ENCODE data around the gene DIRAS1.

DIRAS1 gene

GRCh38 chr19:2744113-2744512, 22.9 kb upstream of the DIRAS1 start:
- no peak for DNase-seq (ENCODE audit: low read depth in 1 of 2, low spot score in 1 of 2)

GRCh38 chr19:2743099-2743498, 21.9 kb upstream of the DIRAS1 start:
- TF ChIP-seq POLR2AphosphoS5 (IDR thresholded peaks at IDR 0.05; ENCODE audit: low read depth), result no peak
- TF ChIP-seq SPI1 (IDR thresholded peaks at IDR 0.05; ENCODE audit: borderline replicate concordance, low read depth), result no peak
- TF ChIP-seq GABPA (IDR thresholded peaks at IDR 0.05; ENCODE audit: low read depth), result no peak
- DNase-seq (ENCODE audit: low read depth in 1 of 2, low spot score in 1 of 2), result no peak
- no peak overlapping the region for H3K4me3 ChIP-seq (replicated peaks; ENCODE audit: insufficient read depth, low read length)
- H3K27me3 ChIP-seq (ENCODE audit: insufficient read depth, poor library complexity, severe bottlenecking), result no peaks in the 10 kb centered on the region
- H3K27ac ChIP-seq (replicated peaks), result no peak overlapping the region

More at GRCh38 chr19:2744113-2744512, 22.9 kb upstream of the DIRAS1 start:
- Histone ChIP-seq H3K4me3 (replicated peaks; ENCODE audit: insufficient read depth, low read length) (no peak overlapping the region), H3K27ac (replicated peaks) (no peak overlapping the region), H3K27me3 (ENCODE audit: insufficient read depth, poor library complexity, severe bottlenecking) (no peaks in the 10 kb centered on the region)
- TF ChIP-seq REST (IDR thresholded peaks at IDR 0.05; ENCODE audit: insufficient replicate concordance, low read depth), result no peak
- no peak for TF ChIP-seq POLR2AphosphoS5 (IDR thresholded peaks at IDR 0.05; ENCODE audit: low read depth)
- TF ChIP-seq GABPA (IDR thresholded peaks at IDR 0.05; ENCODE audit: low read depth), result no peak
- no peak for TF ChIP-seq SPI1 (IDR thresholded peaks at IDR 0.05; ENCODE audit: borderline replicate concordance, low read depth)
- TF ChIP-seq CTCF (IDR thresholded peaks at IDR 0.05; ENCODE audit: insufficient read depth, low read length), result no peak

GRCh38 chr19:2740314-2740656, 19.1 kb upstream of the DIRAS1 start:
- no peak overlapping the region for H3K27ac ChIP-seq (replicated peaks)
- H3K4me3 ChIP-seq (replicated peaks; ENCODE audit: insufficient read depth, low read length), result no peak overlapping the region
- DNase-seq (ENCODE audit: low read depth in 1 of 2, low spot score in 1 of 2), result no peak
- TF ChIP-seq SPI1 (IDR thresholded peaks at IDR 0.05; ENCODE audit: borderline replicate concordance, low read depth) (no peak), CTCF (IDR thresholded peaks at IDR 0.05; ENCODE audit: insufficient read depth, low read length) (no peak), GABPA (IDR thresholded peaks at IDR 0.05; ENCODE audit: low read depth) (no peak), REST (IDR thresholded peaks at IDR 0.05; ENCODE audit: insufficient replicate concordance, low read depth) (no peak), POLR2AphosphoS5 (IDR thresholded peaks at IDR 0.05; ENCODE audit: low read depth) (no peak)
- H3K27me3 ChIP-seq (ENCODE audit: insufficient read depth, poor library complexity, severe bottlenecking), result no peaks in the 10 kb centered on the region

GRCh38 chr19:2739602-2740313, 18.6 kb upstream of the DIRAS1 start, which contains the start of gene SLC39A3:
TSS of gene SLC39A3 (minus strand) at chr19:2740017. CDS start at chr19:2737257, 2,760 bp downstream.
- Histone ChIP-seq H3K4me3 (replicated peaks; ENCODE audit: insufficient read depth, low read length) (peak within 1 kb of the TSS; percentile 72), H3K27me3 (ENCODE audit: insufficient read depth, poor library complexity, severe bottlenecking) (no peaks in the 10 kb centered on the region), H3K27ac (replicated peaks) (peak within 1 kb of the TSS; percentile 85)
- TF ChIP-seq REST (IDR thresholded peaks at IDR 0.05; ENCODE audit: insufficient replicate concordance, low read depth) (peak; percentile 100), SPI1 (IDR thresholded peaks at IDR 0.05; ENCODE audit: borderline replicate concordance, low read depth) (no peak), CTCF (IDR thresholded peaks at IDR 0.05; ENCODE audit: insufficient read depth, low read length) (no peak), GABPA (IDR thresholded peaks at IDR 0.05; ENCODE audit: low read depth) (peak; percentile 97), POLR2AphosphoS5 (IDR thresholded peaks at IDR 0.05; ENCODE audit: low read depth) (peak; percentile 34; the same call in 1 of the 2 replicates)
- peak; percentile 97 to 100 for DNase-seq (ENCODE audit: low read depth in 1 of 2, low spot score in 1 of 2)

Data from HL-60 (cell line).